HG02759 (cell line): ENCODE measurements around the gene CCDC107.
"Not testable (repeated sequence)": the region's sequence is repeated elsewhere in the genome, so short reads cannot be mapped to it uniquely, and the experiment has no call there.

Source experiments
- ATAC-seq: cut with Tn5 transposase; IDR thresholded peaks from one replicate; pipeline ENCODE4 v1.9.1; 2021; ENCODE audit warnings: mild to moderate bottlenecking, moderate library complexity; ENCODE audit not compliant: unreplicated experiment

Gene CCDC107, protein sequence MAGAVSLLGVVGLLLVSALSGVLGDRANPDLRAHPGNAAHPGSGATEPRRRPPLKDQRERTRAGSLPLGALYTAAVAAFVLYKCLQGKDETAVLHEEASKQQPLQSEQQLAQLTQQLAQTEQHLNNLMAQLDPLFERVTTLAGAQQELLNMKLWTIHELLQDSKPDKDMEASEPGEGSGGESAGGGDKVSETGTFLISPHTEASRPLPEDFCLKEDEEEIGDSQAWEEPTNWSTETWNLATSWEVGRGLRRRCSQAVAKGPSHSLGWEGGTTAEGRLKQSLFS

DNA sequence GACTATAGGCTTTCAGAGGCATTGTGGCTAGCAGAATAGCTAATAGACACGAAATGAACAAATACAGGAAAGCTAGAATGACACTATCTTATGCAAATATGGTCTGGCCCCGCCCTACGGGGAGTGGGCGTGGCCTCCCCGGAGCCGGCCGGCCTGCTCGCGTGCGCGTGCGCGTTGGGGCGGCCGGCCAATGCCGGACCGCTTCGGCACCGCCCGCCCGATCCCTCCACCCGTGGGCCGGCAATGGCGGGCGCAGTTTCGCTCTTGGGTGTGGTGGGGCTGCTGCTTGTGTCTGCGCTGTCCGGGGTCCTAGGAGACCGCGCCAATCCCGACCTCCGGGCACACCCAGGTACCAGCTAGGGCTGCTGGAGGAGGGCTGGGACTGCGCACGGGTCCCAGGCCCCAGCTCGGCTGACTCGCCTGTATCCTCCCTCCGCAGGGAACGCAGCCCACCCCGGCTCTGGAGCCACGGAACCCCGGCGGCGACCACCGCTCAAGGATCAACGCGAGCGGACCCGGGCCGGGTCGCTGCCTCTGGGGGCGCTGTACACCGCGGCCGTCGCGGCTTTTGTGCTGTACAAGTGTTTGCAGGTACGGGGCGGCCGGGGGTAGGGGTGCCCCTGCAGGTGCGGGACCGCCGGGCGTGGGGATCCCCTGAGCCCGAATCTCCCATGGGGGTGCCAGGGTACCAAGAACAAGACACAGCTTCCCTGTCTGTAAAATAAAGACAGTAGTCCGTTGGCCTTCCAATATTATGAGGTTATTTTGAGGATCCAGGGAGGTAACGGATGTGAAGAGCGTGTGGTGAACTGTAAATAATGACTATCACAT is at the start of gene CCDC107:
TSS of gene CCDC107 (plus strand) at position 156 of the 831 bp plus-strand sequence. CDS start at position 244, 88 bp downstream.
- peak; percentile 69 for ATAC-seq

DNA sequence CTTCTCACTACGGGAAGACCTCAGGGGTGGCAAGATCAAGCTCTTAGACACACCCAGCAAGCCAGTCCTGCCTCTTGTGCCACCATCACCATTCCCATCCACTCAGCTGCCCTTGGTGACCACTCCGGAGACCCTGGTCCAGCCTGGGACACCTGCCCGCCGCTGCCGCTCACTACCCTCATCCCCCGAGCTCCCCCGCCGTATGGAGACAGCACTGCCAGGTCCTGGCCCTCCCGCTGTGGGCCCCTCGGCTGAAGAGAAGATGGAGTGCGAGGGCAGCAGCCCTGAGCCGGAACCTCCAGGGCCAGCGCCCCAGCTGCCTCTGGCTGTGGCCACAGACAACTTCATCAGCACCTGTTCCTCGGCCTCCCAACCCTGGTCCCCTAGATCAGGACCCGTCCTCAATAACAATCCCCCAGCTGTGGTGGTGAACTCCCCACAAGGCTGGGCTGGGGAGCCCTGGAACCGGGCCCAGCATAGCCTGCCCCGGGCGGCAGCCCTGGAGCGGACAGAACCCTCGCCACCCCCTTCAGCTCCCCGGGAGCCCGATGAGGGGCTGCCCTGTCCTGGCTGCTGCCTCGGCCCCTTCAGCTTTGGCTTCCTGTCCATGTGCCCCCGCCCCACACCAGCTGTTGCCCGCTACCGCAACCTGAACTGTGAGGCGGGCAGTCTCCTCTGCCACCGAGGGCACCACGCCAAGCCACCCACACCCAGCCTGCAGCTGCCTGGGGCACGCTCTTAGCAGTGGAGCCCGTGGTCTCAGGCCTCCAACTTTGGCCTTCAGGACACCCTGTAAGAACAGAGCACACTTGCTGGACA is 48.9 kb upstream of the CCDC107 start:
- no peak for ATAC-seq

DNA sequence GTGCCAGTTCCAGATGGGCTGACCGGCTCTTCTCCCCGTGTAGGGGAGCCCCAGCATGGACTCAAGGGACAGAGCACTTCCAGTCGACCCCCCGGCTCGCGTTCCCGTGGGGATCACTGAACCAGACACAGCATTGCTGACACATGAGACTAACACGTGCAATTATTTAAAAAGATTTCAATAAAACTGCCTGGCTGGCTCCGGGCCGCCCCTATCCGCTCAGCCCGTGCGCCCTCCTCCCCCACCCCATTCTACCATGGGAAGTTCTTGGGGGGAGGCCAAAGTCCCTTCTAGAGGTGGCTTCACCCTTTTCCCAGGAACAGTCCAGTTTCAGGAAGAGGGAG is 48.3 kb upstream of the CCDC107 start:
- no peak for ATAC-seq

DNA sequence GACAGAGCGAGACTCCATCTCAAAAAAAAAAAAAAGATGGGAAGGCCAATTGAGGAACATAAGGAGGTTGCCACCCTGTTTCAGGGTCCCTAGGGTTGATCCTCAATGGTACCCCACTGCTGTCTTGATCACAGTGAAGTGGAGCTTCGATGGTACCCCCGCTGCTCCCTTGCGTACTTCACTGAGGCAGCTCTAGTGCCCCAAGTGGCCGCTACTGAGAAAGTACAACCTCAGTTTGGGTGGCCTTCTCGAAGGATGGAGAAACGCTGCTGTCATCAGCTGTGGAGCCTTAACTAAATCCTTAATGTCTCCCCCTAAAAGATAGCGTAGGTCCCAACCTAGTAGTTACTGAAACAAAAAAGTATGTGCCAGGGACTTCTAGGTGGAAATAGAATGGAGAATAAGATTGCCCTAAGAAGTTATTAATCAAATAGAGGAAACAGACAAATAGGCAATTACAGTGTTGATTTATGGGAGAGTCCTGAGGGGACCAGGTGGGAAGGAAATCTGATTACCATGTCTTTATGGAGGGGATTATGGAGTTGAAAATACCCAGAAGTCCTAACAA is 46.8 kb upstream of the CCDC107 start:
- ATAC-seq: no peak

DNA sequence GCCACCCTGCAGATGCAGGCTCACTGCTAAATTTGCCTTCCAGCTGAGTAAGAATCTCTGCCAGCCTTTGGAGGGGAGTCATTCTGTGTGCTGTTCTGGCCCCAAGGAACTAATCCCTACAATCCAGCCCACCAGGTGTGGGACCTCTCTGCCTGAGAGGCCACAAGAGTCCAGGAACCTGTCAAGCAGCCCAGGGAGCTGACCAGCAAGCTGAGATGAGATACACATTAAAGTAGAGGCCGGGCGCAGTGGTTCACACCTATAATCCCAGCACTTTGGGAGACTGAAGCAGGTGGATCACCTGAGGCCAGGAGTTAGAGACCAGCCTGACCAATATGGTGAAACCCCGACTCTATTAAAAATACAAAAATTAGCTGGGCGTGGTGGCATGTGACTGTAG is 46.0 kb upstream of the CCDC107 start:
- ATAC-seq: not testable (repeated sequence)

DNA sequence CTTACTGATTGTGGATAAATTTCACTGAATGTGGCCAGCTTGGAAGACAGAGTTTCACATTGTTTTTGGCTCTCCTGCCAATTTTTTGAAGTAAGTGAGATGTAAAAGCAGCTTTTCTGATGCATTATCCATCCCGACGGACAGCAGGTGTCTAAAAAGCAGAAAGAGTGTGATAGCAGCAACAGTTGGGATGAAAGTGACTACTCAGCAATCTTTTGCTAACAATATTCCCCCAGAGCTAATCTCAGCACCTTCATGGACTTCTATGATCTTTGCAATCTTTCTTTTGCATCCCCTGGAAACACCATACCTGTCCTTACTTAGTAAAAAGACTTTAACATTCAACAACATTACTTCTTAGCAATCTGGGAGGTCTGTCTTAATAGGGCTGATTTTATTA is 45.2 kb upstream of the CCDC107 start:
- ATAC-seq: no peak

DNA sequence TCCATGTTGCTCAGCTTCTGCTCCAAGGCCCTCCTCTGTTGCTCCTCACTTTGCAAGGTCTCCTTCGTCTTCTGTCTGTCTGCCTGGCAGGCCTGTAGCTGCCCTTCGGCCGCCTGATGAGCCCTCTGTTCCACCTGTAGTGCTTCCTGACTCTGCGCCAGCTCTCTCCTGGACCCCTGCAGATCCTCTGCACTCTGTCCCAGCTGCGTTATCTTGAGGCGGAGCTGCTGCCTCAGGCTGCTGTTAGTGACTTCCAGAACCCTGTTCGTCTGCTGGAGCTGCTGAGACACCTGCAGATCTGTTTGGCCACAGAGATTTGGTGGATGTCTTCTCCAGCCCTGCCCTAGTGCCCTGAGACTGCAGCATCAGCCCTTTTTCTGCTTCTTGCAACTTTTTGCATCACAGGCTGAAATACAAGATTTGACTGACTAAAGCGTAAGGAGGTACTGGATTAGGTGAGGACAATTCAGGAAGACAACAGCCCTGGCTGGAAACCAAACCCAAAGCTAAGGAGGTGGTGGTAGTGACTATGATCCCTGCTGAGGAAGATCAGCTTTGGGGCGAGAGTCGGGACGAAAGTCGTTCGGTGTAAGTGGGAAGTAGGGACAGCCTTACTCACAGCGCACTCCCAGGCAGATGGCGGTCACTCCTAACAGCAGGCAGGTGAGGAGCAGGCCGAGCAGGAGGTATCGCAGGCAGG is 42.0 kb upstream of the CCDC107 start:
- no peak for ATAC-seq

DNA sequence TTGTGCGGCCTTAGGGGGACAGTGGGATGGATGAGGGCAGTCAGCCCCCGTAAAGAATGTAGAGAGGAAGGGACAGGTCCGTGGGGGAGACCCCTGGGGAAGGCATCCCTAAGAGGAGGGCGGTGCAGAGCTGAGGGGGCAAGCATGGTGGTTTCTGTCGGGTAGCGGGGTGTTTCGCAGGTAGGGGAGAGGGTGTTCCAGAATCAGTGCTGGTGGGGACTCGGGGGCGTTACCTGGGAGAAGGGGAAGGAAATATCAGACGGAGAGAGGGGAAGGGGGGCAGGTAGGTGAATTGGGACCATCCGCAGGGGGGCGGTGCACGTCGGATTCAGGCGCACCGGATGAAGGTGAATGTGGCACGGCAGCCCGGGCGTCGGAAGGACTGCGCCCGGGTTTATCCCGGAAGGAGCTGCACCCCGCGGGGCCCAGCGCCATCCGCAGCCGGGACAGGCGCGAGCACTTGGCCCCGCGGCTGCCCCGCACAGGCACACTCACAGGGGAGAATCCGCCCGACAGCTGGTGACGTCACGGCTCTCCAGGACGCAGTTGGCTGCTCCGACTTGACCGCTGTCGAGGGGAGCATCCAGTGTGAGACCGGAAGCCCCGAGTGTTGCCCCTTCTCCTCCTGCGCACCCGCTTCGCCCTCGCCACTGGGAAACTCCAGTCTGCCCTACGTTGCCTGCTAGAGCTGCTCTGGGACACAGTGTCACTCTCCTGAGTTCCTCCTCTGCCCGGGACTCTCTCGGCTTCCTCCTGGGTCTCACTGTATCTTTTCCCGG is 41.2 kb upstream of the CCDC107 start:
- peak; percentile 46 for ATAC-seq

DNA sequence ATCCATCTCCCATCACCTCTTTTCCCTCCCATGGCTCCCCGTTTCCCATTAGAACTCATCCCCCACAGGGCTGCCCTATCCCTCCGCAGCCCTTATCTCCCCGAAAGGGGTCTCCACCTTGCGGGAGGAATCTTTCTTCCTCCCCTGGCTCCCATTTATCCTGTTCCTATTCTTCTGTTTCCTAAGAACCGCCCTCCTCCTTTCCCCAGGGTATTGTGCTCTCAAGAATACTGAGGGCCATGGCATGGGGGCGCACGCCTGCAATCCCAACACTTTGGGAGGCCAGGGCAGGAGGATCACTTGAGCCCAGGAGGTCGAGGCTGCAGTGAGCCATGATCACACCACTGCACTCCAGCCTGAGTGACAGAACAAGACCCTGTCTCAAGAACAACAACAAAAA is 40.5 kb upstream of the CCDC107 start:
- no peak for ATAC-seq

DNA sequence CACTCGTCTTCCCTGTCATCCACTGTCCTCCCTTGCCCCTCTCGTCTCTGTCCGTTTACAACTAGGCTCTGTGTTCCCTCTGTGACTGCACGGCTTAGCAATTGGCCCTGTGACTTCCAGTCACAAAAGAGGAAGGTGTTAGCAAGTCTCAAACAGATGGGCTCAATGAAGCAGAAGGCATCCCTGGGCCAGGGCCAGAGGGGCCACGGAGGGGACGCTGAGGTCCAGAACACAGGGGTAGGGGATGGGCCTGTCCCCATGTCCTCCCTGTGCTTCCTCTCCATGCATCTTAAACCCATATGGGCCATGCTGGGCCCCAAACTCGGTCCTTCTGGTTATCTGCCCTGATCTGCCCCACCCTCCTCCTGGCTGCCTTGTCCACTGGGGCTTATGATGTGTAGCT is 39.8 kb upstream of the CCDC107 start, which contains the start of gene CD72:
TSS of gene CD72 (minus strand) at position 89 of the 403 bp plus-strand sequence. CDS start 110 bp downstream, outside the sequence.
- ATAC-seq: no peak

DNA sequence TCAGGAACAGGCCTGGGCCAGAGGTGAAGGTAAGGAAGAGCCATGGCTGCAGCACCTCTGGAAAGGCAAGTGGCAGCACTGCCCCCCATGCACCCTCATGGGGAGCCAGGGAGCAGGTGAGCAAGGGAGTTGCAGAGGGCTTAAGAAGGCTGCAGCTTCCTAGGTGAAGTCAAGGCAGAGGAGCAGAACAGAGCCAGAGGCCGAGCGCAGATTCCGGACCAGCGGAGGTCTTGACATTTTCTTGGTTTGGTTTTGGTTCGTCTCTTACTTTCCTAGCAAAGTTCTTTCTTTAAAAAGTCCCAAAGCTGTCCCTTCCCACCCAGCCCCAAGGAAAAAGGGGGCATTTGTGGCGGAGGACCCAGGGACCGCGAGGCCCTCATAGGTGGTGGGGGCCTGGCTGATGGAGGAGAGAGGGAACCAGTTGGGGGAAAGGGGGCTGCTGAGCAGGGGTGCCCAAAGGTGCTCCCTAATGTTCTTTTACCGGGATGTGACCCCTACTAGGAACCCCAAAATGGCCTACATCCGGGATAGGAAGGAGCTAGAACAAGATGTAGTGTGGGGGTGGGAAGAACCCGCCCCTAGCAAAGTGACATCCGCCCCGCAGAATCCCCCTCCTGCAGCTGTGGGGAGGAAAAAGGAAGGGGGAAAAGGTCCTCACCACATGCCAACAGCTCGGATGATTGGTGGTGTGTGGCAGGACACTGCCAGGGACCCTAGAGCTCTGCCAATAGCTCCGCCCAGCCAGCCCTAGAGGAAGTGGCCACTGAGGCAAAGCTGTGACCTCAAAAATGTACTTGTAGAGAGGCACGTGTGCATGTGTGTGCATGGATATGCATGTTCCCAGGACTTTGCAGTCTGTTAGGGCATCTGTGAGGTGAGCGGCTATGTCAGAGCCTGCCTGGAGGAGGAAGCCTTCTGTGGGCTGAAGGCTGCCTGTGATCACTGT is 39.0 kb upstream of the CCDC107 start:
- ATAC-seq: peak; percentile 58

DNA sequence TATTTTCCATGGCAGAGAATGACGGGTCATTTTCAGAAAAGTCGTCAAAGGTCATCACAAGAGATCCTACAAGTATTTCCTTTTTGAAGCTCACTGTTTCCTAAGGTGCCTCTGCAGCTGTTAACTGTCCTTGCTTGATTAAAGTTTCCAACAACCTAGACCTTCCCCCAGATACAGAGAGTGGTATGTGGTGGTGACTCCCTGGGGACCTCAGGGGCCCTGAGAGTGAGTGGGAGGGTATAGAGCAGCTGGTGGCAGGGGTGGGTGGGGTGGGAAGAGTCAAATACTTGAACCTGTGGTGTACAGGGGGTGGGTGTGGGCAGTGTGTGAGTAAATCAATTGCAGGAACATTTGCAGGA is 38.3 kb upstream of the CCDC107 start:
- ATAC-seq: peak; percentile 62

DNA sequence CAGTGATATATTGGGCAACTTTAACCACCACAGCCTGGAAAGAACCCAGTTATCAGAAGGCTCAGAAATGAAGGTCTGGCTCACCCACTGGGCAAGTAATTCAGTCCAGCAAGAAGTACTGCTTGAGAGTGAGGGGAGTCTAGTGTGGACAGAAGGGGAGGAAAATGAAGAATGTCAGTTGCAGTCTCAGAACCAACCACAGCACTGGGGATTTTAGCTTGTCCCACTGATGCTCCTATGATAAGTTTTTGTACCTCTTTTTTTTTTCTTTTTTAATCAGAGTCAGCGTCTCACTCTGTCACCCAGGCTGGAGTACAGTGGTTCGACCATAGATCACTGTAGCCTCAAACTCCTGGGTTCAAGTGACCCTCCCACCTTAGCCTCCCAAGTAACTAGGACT is 30.5 kb upstream of the CCDC107 start:
- ATAC-seq: no peak

DNA sequence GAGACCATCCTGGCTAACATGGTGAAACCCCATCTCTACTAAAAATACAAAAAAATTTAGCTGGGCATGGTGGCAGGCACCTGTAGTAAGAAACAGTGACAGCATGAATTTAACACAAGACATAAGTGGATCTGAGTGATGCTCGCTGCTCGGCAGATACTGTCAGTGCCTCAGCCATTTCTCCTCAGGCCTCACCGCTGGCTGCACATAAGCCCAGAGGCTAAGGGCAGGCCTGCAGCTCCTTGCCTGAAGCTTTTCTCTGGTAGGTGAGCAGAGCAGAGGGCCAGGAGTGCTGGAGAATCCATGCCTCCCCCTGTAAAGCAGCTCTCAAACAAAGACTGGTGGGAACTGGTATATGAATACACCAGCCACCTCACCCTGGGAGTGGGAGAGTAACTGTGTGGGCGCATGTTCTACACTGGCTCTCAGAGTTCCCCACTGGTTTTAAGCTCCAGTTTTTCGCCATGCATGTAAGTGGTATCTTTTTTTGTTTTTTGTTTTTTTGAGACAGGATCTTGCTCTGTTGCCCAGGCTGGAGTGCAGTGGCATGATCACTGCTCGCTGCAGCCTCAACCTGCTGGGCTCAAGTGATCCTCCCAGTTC is 29.6 kb upstream of the CCDC107 start:
- no peak for ATAC-seq

DNA sequence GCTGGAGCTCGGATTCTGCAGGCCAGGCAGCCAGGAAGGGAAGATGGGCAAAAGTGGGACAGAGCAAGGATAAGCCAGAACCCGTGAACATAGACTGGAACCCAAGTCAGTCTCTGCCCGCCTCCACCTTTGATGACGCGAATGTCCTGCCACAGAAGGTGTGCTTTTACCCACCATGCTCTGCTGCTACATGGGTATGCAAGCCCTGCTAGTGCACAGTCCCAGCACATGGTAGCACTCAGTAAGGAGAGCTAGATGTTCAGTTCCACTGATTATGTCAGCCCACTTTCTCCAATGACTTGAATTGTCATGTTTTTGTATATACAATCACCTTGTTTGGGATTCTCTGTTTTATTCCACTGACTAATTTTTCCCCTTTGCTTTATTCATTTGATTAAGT is 28.5 kb upstream of the CCDC107 start:
- ATAC-seq: no peak

DNA sequence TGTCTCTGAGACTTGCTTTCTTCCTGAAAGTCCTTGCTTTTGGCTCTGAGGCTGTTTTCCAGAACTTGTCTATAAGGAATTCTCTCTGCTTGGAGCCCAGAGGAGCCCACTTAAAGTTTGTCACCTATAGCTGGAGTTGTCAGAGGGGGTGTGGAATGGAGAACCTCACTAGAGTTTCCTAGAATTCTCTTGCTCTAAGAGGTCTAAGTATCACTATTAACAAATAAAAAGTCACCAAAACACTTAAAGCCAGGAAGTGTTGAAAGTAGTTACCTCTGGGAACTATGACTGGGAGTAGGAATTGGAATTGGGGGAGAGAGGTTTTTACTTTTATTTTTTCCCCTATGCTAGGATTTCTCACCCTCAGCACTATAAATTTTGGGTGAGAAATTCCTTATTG is 22.4 kb upstream of the CCDC107 start:
- ATAC-seq: no peak

DNA sequence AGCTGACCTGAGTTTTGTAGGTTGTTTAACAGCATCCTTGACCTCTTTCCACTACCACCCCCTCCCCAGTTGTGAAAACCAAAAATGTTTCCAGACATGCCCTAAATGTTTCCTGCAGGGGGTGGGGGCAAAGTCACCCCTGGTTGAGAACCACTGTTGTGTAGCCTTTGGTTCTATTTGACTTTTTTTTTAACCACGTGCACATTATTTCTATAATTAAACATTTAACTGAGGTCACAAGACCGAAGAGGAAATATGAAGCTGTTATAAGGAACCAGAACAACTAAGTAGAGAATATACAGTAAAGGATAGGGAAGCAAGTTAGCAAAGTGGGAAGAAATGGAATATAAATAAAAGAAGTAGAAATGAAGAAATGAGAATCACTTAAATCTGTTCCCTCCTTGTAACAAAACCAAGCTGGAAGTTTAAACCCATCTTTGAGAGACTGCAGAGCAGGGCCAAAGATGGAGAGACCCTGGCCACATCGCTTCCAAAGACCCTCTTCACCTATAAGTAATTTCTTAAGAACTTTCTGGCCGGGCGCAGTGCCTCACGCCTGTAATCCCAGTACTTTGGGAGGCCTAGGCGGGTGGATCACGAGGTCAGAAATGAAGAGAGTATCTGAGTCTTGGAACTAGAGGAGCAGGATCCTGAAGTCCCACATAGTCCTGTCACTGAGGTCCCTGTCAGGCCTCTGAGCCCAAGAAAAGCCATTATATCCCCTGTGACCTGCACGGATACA is 21.8 kb upstream of the CCDC107 start:
- no peak for ATAC-seq

DNA sequence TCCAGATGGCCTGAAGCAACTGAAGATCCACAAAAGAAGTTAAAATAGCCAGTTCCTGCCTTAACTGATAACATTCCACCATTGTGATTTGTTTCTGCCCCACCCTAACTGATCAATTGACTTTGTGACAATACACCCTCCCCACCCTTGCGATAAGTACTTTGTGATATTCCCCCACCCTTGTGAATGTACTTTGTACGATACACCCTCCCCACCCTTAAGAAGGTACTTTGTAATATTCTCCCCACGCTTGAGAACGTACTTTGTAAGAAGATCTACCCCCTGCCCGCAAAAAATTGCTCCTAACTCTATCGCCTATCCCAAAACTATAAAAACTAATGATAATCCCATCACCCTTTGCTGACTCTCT is 21.2 kb upstream of the CCDC107 start:
- ATAC-seq: not testable (repeated sequence)
